ENCODE measurements around the gene COL5A1.

COL5A1 gene

DNA sequence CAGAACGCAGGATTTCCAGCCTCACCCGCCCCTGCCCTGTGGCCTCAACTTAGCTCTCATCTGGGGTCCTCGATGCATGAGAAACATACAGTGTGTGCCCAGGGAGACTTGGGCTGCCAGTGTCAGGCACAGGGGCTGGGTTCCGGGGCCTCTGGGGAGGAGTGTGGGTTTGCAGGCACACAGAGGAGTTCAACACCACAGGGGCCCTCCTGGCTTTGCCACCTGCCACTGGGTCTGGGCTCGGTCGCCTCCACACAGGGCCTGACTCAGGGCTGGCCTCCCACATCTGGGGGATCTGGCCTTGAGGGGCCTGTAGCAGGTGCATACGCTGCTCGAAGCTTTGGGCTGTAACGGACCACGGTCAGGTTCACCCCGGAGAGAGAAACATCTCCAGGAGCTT is 111.6 kb downstream of the COL5A1 start:
- DNase-seq (ENCODE audit: low spot score), result no peak
- in situ Hi-C loops (cut with MboI; ENCODE audit: low sequenced_read_pairs, unreplicated experiment), result no loop called here
- TF ChIP-seq, protein P1, sequence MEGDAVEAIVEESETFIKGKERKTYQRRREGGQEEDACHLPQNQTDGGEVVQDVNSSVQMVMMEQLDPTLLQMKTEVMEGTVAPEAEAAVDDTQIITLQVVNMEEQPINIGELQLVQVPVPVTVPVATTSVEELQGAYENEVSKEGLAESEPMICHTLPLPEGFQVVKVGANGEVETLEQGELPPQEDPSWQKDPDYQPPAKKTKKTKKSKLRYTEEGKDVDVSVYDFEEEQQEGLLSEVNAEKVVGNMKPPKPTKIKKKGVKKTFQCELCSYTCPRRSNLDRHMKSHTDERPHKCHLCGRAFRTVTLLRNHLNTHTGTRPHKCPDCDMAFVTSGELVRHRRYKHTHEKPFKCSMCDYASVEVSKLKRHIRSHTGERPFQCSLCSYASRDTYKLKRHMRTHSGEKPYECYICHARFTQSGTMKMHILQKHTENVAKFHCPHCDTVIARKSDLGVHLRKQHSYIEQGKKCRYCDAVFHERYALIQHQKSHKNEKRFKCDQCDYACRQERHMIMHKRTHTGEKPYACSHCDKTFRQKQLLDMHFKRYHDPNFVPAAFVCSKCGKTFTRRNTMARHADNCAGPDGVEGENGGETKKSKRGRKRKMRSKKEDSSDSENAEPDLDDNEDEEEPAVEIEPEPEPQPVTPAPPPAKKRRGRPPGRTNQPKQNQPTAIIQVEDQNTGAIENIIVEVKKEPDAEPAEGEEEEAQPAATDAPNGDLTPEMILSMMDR (IDR thresholded peaks at IDR 0.05; ENCODE audit: borderline replicate concordance, control extremely low read depth, extremely low read depth, insufficient read depth, missing control alignments), result no peak

DNA sequence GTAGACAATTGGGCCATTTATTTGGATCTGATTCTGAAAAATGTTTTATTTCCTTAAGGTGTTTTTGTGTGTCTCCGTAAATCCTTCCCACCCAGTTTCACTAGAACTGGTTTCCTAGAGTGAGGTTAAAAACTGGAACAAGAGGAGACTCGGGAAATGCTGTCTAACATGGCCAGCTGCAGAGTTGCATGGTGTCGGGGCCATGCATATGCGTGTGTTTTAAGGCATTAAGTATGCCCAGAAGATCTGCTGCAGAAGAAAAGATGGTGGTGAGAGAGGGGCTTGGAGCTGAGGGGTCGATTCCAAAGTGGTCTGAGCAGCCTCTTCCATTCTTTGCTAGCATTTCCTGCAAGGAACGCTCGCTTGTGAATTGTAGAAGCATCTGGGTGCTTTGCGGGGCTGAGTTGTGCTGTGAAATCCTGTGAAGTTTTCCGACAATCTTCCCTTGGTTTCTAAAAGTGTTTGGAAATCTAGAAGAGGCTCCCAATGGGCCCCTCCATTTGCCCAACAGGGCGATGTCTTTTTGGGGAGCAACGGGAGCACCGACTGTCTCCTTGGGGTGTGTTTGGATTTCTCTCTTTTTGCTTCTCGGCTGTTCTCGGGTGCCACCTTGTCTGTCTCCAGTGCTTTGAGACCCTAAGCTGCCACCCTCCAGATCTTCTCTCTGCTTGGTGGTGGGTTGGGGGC is 113.8 kb downstream of the COL5A1 start:
- in situ Hi-C loops (cut with MboI; ENCODE audit: low sequenced_read_pairs, unreplicated experiment), result no loop called here
- TF ChIP-seq, protein P1 (IDR thresholded peaks at IDR 0.05; ENCODE audit: borderline replicate concordance, control extremely low read depth, extremely low read depth, insufficient read depth, missing control alignments), result no peak
- DNase-seq (ENCODE audit: low spot score), result no peak

DNA sequence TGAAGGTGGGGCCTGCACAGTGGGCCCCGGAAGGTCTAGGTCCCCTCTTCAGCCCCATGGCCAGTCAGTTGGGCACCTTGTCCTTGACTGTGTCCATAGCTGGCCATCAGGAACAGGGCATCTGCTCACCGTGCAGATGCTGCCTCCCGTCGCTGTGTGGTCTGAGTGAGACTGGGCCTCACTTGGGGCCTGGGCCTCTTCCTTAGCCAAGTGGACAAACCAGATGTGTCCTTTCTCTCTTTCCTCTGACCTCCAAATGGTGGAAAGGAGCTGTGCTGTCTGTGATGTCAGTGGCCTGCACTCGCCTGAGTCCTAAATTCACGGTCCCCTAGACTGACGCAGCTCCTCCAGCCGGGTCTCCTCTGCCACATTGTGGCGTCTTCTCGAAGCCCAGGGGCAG is 114.5 kb downstream of the COL5A1 start:
- in situ Hi-C loops (cut with MboI; ENCODE audit: low sequenced_read_pairs, unreplicated experiment), result no loop called here
- TF ChIP-seq, protein P1 (IDR thresholded peaks at IDR 0.05; ENCODE audit: borderline replicate concordance, control extremely low read depth, extremely low read depth, insufficient read depth, missing control alignments), result no peak
- DNase-seq (ENCODE audit: low spot score), result no peak

DNA sequence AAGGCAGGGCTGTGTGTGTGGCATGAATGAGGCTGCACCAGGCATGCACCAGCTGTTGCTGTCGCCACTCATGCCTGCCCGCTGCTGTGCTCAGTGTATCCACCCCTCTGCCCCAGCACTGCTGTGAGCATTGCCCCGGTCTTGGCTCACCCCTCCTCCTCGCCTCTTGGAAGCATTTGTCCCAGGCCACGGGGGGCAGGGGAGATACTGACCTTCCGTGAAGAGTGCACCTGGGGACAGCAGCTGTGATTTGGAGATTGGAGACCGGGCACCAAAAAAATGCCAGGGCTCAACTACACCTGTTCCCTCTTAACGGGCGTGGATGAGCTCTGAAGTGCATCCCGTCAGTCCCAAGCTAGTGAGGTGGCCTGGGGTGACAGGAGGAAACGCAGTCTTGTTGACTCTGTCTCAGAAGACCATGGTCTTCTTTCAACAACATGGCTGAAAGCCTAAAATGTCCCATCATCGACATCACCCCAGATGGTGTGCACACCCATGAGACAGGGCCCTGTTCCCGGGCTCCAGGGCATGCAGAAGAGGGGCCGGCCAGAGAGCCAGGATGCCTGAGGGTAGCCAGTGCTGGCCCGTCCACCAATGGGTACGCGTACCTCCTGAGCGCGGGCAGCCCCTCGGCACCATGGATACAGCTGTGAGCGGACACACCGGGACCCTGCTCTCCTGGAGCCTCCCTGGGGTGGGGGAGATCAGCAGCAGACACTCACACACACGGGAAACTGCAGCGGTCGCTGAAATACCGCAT is 115.8 kb downstream of the COL5A1 start:
- TF ChIP-seq, protein P1 (IDR thresholded peaks at IDR 0.05; ENCODE audit: borderline replicate concordance, control extremely low read depth, extremely low read depth, insufficient read depth, missing control alignments), result no peak
- DNase-seq (ENCODE audit: low spot score), result no peak
- in situ Hi-C loops (cut with MboI; ENCODE audit: low sequenced_read_pairs, unreplicated experiment), result no loop called here

DNA sequence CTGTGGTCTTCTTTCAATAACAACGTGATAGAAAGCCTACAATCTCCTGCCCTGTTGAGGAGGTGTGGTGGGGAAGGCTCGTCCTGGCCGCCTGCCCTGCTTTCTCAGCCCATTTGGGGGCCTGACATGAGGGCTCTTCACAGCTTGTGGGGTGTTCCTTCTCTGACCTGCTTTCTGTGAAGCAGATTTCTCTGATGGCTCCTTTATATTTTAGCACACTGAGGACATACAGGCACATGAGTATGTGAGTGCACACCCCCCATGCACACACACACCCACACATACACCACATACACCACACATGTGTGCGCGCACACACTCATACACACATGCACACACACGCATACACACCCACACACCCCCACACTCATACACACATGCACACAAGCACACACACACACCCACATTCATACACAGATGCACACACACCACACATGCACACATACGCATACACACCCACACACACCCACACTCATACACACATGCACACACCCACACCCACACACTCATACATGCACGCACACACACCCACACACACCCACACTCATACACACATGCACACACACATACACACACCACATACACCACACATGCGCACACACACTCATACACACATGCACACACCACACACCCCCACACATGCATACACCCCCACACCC is 117.5 kb downstream of the COL5A1 start:
- in situ Hi-C loops (cut with MboI; ENCODE audit: low sequenced_read_pairs, unreplicated experiment), result no loop called here
- DNase-seq (ENCODE audit: low spot score), result no peak
- TF ChIP-seq, protein P1 (IDR thresholded peaks at IDR 0.05; ENCODE audit: borderline replicate concordance, control extremely low read depth, extremely low read depth, insufficient read depth, missing control alignments), result no peak

DNA sequence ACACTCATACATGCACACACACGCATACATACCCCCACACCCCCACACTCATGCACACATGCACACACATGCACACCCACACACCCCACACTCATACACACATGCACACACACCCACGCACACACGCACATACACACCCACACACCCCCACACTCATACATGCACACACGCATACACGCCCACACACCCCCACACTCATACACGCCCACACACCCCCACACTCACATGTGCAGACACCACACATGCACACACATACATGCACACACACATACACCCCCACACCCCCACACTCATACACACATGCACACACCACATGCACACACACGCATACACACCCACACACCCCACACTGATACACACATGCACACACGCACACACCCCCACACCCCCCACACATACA is 118.3 kb downstream of the COL5A1 start:
- in situ Hi-C loops (cut with MboI; ENCODE audit: low sequenced_read_pairs, unreplicated experiment), result no loop called here
- no peak for DNase-seq (ENCODE audit: low spot score)
- TF ChIP-seq, protein P1 (IDR thresholded peaks at IDR 0.05; ENCODE audit: borderline replicate concordance, control extremely low read depth, extremely low read depth, insufficient read depth, missing control alignments), result no peak

Data from GM13976 (cell line).